HS-27A (cell line): Measurements from ENCODE around the gene HSBP1.

Experiments
- DNase-seq: peaks from one replicate; pipeline ENCODE4 v3.0.0-alpha.2; 2012; ENCODE audit warnings: low read depth, missing footprints

HSBP1 gene

GRCh38 chr16:83804366-83804765, 3.4 kb upstream of the HSBP1 start:
- DNase-seq = no peak

- no peak for DNase-seq
These were observed 1.7 kb upstream of the HSBP1 start for GRCh38 chr16:83806036-83806435.

- no peak for DNase-seq
These were observed 1.0 kb upstream of the HSBP1 start for GRCh38 chr16:83806731-83807130.

- DNase-seq = no peak
These were observed 460 bp upstream of the HSBP1 start for GRCh38 chr16:83807327-83807709.

GRCh38 chr16:83808573-83809014, 816 bp downstream of the HSBP1 start:
- DNase-seq = no peak

- DNase-seq = no peak
These were observed 1.3 kb downstream of the HSBP1 start for GRCh38 chr16:83809092-83809491.

GRCh38 chr16:83810901-83811300, 3.1 kb downstream of the HSBP1 start:
- DNase-seq = no peak

GRCh38 chr16:83813823-83814658, 6.3 kb downstream of the HSBP1 start:
- DNase-seq = no peak

GRCh38 chr16:83814659-83814985, 6.8 kb downstream of the HSBP1 start:
- no peak for DNase-seq

GRCh38 chr16:83817022-83817421, 9.2 kb downstream of the HSBP1 start:
- DNase-seq = no peak

GRCh38 chr16:83818276-83818675, 10.5 kb downstream of the HSBP1 start:
- no peak for DNase-seq

GRCh38 chr16:83819361-83819760, 11.6 kb downstream of the HSBP1 start:
- no peak for DNase-seq

GRCh38 chr16:83826146-83826913, 18.6 kb downstream of the HSBP1 start:
- DNase-seq = no peak

- no peak for DNase-seq
These were observed 22.5 kb downstream of the HSBP1 start for GRCh38 chr16:83830091-83830768.

GRCh38 chr16:83830769-83831455, 23.1 kb downstream of the HSBP1 start:
- DNase-seq = no peak

GRCh38 chr16:83831456-83831987, 23.7 kb downstream of the HSBP1 start:
- no peak for DNase-seq

GRCh38 chr16:83833921-83834320, 26.1 kb downstream of the HSBP1 start:
- DNase-seq = no peak

GRCh38 chr16:83835586-83836566, 28.1 kb downstream of the HSBP1 start:
- no peak for DNase-seq

GRCh38 chr16:83837566-83837965, 29.8 kb downstream of the HSBP1 start:
- DNase-seq = no peak

GRCh38 chr16:83838151-83838550, 30.4 kb downstream of the HSBP1 start:
- DNase-seq = no peak

GRCh38 chr16:83839561-83839960, 31.8 kb downstream of the HSBP1 start:
- no peak for DNase-seq
